ENCODE results near the gene GSG1. TPM values are rescaled to one million over a fixed set of nuclear protein-coding genes. Genes with fewer than 3 reads are reported as not detected.

The GSG1 gene
- total RNA-seq, 1 experiment from 2014 or later = 0.22 TPM

- no peak overlapping the region for H3K27ac ChIP-seq (ENCODE audit: insufficient read length, low read depth, low read length)
- no peak overlapping the region for H3K14ac ChIP-seq (ENCODE audit: insufficient read depth, low read length)
- Mint-ChIP-seq H3K27me3 (ENCODE audit: low read depth) (no peaks in the 10 kb centered on the region; the same call in 1 of the 2 replicates), H3K4me1 (peaks cover 30 to 31% of the 10 kb centered on the region in 2 experiments), H3K27ac (peak overlapping the region in 1 of 3 experiments; percentile 0; a peak in 1 of 7 replicates), H3K36me3 (ENCODE audit: insufficient read depth in 1 of 3, low read depth in 3 of 3) (peaks cover 0 to 4% (median 2%) of the 10 kb centered on the region in 3 experiments; a peak in 5 of 7 replicates), H3K4me3 (no peak overlapping the region; a peak in 1 of 5 replicates), H3K9me3 (peaks cover 6 to 7% of the 10 kb centered on the region in 2 experiments; a peak in 4 of 5 replicates)
- no peak overlapping the region for H2AK5ac ChIP-seq (ENCODE audit: insufficient read length, low read length)
- no peak overlapping the region for H2BK15ac ChIP-seq (ENCODE audit: low read depth, low read length)
- H4K5ac ChIP-seq (ENCODE audit: insufficient read length, low read depth, low read length) = no peak overlapping the region
- H4K91ac ChIP-seq (ENCODE audit: insufficient read length, low read depth, low read length) = no peak overlapping the region
- no peak overlapping the region for H2AFZ ChIP-seq (ENCODE audit: low read length)
- H3K79me1 ChIP-seq (ENCODE audit: insufficient read depth, low read depth, low read length, poor library complexity, severe bottlenecking) = no peaks in the 10 kb centered on the region
- H3K4ac ChIP-seq (ENCODE audit: low read depth, low read length) = no peak overlapping the region
- H2BK5ac ChIP-seq (ENCODE audit: insufficient read length, low read length) = no peak overlapping the region
- H3K18ac ChIP-seq (ENCODE audit: insufficient read length, low read depth, low read length) = no peak overlapping the region
- H3K23me2 ChIP-seq (ENCODE audit: insufficient read length, low read depth, low read length, poor library complexity, severe bottlenecking) = no peaks in the 10 kb centered on the region
- no peak overlapping the region for H3K56ac ChIP-seq (ENCODE audit: insufficient read length, low read depth, low read length)
- H3K27me3 ChIP-seq (ENCODE audit: insufficient read depth, low read length) = no peaks in the 10 kb centered on the region
- H2BK12ac ChIP-seq (ENCODE audit: insufficient read length, low read depth, low read length) = no peak overlapping the region
- H3K4me1 ChIP-seq (ENCODE audit: insufficient read depth, low read length) = peaks cover 8% of the 10 kb centered on the region; the same call in 1 of the 2 replicates
- no peaks in the 10 kb centered on the region for H3K79me2 ChIP-seq (ENCODE audit: insufficient read depth, low read length)
- WGBS (ENCODE audit: extremely low coverage, insufficient read length, low lambda C conversion rate) = no CpG with 5 or more reads among the region's 15 CpGs
- H3T11ph ChIP-seq (ENCODE audit: low read length) = no peak overlapping the region
- no peaks in the 10 kb centered on the region for H3K9me3 ChIP-seq (ENCODE audit: control insufficient read depth, low read depth, low read length)
- no peak for TF ChIP-seq CTCF (conservative IDR thresholded peaks at IDR 0.05)
- DNase-seq = no peak
- H3K9ac ChIP-seq (ENCODE audit: extremely low read depth, insufficient read length, low read length) = no peak overlapping the region
- no peak overlapping the region for H2BK120ac ChIP-seq (ENCODE audit: low read depth, low read length, poor library complexity, severe bottlenecking)
- H4K20me1 ChIP-seq (ENCODE audit: control insufficient read depth, insufficient read depth, insufficient read length) = no peaks in the 10 kb centered on the region
- no peak overlapping the region for H2BK20ac ChIP-seq (ENCODE audit: low read depth, low read length, poor library complexity, severe bottlenecking)
- H3K4me2 ChIP-seq (ENCODE audit: insufficient read depth, insufficient read length, low read length) = peak overlapping the region; percentile 7
- no peak overlapping the region for H4K8ac ChIP-seq (replicated peaks; ENCODE audit: insufficient read length, low read depth, low read length)
- H3K23ac ChIP-seq (ENCODE audit: insufficient read length, low read depth, low read length) = no peak overlapping the region
Measured at GRCh38 chr12:13114251-13115052, 11.0 kb upstream of the GSG1 start.
